Calu3 (cell line): Measurements from ENCODE around the gene ADGRL3. TPM values are rescaled to one million over a fixed set of nuclear protein-coding genes. Genes with fewer than 3 reads are reported as not detected.

Experiments
- BruUV-seq: library from RNA; stranded (reverse); fragments of 400-500 nt; replicated peaks from 2 replicates; lab custom pipeline; 2021; lab: Mats Ljungman, UMichigan
- CTCF ChIA-PET: fragments of 300-600 bp; sonication (Branson Sonifier 250); formaldehyde crosslinking; loops from one replicate; lab custom pipeline; 2022; ENCODE audit warnings: antibody characterized with exemption; lab: Charles Lee
- DNase-seq: peaks from one replicate; pipeline ENCODE4 v3.0.0; 2022
- H3K27ac Mint-ChIP-seq: one replicate; pipeline ENCODE4 v1.8.0; 2022; ENCODE audit warnings: mixed read lengths; ENCODE audit not compliant: unreplicated experiment
- H3K27me3 Mint-ChIP-seq: one replicate; pipeline ENCODE4 v1.8.0; 2022; ENCODE audit warnings: mixed read lengths; ENCODE audit not compliant: unreplicated experiment
- H3K36me3 Mint-ChIP-seq: one replicate; pipeline ENCODE4 v1.8.0; 2022; ENCODE audit warnings: mild to moderate bottlenecking, moderate library complexity, mixed read lengths; ENCODE audit not compliant: insufficient read depth, unreplicated experiment
- H3K4me1 Mint-ChIP-seq: one replicate; pipeline ENCODE4 v1.8.0; 2022; ENCODE audit warnings: mild to moderate bottlenecking, low read depth, mixed read lengths; ENCODE audit not compliant: unreplicated experiment
- H3K4me3 Mint-ChIP-seq: one replicate; pipeline ENCODE4 v1.8.0; 2022; ENCODE audit warnings: mild to moderate bottlenecking, low read depth, moderate library complexity, mixed read lengths; ENCODE audit not compliant: unreplicated experiment
- H3K9me3 Mint-ChIP-seq: one replicate; pipeline ENCODE4 v1.8.0; 2022; ENCODE audit warnings: low read depth, mixed read lengths; ENCODE audit not compliant: unreplicated experiment
- CTCF ChIP-seq: fragments of 200-600 bp; IDR thresholded peaks from one replicate; pipeline ENCODE4 v1.8.0; 2022; ENCODE audit warnings: antibody characterized with exemption; ENCODE audit not compliant: unreplicated experiment
- intact Hi-C: fragments of 100-400 bp; cut with micrococcal nuclease; formaldehyde crosslinking; loops from one replicate; pipeline ENCODE4 v1.10.0; 2022; ENCODE audit not compliant: unreplicated experiment
- total RNA-seq: library from RNA; stranded (reverse); gene quantifications from 2 replicates; pipeline ENCODE4 v1.2.3, GENCODE V29; 2022

Gene ADGRL3
- total RNA-seq, 1 experiment from 2014 or later: 0.66 TPM

GRCh38 chr4:61596606-61597340 is 396.6 kb downstream of the ADGRL3 start:
- H3K9me3 Mint-ChIP-seq: no peaks in the 10 kb centered on the region
- no peaks in the 10 kb centered on the region for H3K27me3 Mint-ChIP-seq
- no peaks in the 10 kb centered on the region for H3K36me3 Mint-ChIP-seq
- no TSS peak for BruUV-seq
- H3K27ac Mint-ChIP-seq: no peak overlapping the region
- H3K4me3 Mint-ChIP-seq: no peak overlapping the region
- CTCF ChIA-PET: interaction anchor here (0.7 kb wide), 1 partner anchor 66 kb away, joined by 6 read pairs; no protein-coding TSS in a partner anchor
- no peaks in the 10 kb centered on the region for H3K4me1 Mint-ChIP-seq
- intact Hi-C loops: no loop called here
- DNase-seq: no peak
- no peak for TF ChIP-seq CTCF

- no TSS peak for BruUV-seq
- H3K4me1 Mint-ChIP-seq: no peaks in the 10 kb centered on the region
- no peak for TF ChIP-seq CTCF
- CTCF ChIA-PET: no interaction called here
- H3K9me3 Mint-ChIP-seq: no peaks in the 10 kb centered on the region
- H3K27me3 Mint-ChIP-seq: no peaks in the 10 kb centered on the region
- H3K36me3 Mint-ChIP-seq: no peaks in the 10 kb centered on the region
- no peak overlapping the region for H3K27ac Mint-ChIP-seq
- no peak for DNase-seq
- no peak overlapping the region for H3K4me3 Mint-ChIP-seq
- intact Hi-C loops: no loop called here
Observed at GRCh38 chr4:61603086-61603485, 403.0 kb downstream of the ADGRL3 start.

DNA sequence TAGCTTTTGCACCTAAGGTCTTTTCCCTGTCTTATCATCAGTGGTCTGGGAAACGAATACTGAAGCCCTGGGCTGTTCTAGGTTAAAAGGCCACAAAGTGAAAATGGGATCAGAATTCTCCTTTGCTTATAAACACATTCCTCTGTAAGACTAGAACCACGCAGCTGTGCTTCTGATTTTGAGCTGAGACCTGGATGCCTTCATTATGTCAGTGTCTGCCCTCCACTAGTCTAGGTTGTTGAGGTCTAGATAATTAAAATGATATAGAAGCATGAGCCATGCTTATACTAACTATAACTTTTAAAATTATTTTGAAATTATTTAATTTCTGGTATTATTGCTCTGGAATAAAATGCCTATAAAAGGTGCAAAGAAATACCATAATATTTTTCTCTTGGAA is 403.9 kb downstream of the ADGRL3 start:
- Mint-ChIP-seq H3K27me3 (no peaks in the 10 kb centered on the region), H3K4me3 (no peak overlapping the region), H3K4me1 (no peaks in the 10 kb centered on the region), H3K9me3 (no peaks in the 10 kb centered on the region), H3K27ac (no peak overlapping the region), H3K36me3 (no peaks in the 10 kb centered on the region)
- CTCF ChIA-PET: no interaction called here
- BruUV-seq: no TSS peak
- intact Hi-C loops: no loop called here
- no peak for TF ChIP-seq CTCF
- no peak for DNase-seq

DNA sequence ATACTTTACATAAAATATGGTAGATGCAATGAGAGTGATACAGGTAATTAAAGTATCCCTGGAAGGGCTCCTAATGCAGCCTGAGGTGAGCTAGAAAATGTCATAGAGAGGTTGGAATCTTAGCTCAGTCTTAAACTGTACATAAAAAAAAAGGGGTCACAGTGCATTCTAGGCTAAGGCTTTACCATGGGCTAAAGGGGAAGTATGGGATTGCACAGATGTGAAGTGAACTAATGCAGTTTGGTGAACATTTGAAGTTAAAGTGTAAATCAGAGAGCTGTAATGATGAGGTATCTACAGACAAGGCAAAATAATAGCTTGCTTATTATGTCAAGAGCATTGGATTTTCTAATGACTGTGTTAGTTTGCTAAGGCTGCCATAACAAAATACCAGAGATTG is 405.9 kb downstream of the ADGRL3 start:
- Mint-ChIP-seq H3K4me3 (no peak overlapping the region), H3K4me1 (no peaks in the 10 kb centered on the region), H3K9me3 (no peaks in the 10 kb centered on the region), H3K27ac (no peak overlapping the region), H3K27me3 (no peaks in the 10 kb centered on the region), H3K36me3 (no peaks in the 10 kb centered on the region)
- DNase-seq: no peak
- CTCF ChIA-PET: no interaction called here
- TF ChIP-seq CTCF: no peak
- BruUV-seq: no TSS peak
- intact Hi-C loops: no loop called here
